ENCODE data around the gene ROR1. TPM values are rescaled to one million over a fixed set of nuclear protein-coding genes. Genes with fewer than 3 reads are reported as not detected.

ROR1 gene
- total and polyA plus RNA-seq, 2 of the 4 experiments (the other 2 are of a cell fraction) = 4.4 to 10.0 TPM

DNA sequence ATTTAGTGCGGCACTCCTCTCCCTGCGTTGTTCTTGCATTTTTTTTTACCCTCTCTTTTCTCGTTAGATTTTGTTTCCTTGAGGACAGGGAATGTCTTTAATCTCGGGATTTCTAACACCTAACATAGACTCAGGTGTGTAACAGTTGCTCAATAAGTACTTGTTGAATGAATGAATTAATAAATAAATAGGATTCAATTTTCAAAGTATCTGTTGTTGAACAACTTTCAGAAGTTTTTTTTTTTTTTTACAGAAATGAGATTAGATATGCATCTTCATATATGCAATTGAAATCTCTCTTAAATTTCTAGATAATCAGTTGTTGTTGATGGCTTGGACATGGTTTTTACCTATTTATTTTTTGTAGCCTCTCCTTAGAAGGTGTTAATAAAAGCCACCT, 83.1 kb downstream of the ROR1 start:
- no peaks in the 10 kb centered on the region for H3K27me3 ChIP-seq (ENCODE audit: control insufficient read depth, insufficient read depth, low read length)
- H3K9me3 ChIP-seq (ENCODE audit: control insufficient read depth, insufficient read depth, low read length) = 0 out of 2 replicates have a peak, but pooled peaks cover 3% of the 10 kb centered on the region
- intact Hi-C loops (cut with micrococcal nuclease) (no loop called here), in situ Hi-C loops (cut with MboI; ENCODE audit: low sequenced_read_pairs) (no loop called here), dilution Hi-C loops (cut with HindIII; ENCODE audit: low sequenced_read_pairs, unreplicated experiment) (no loop called here)
- H2AK5ac ChIP-seq (ENCODE audit: low read depth, low read length) = no peak overlapping the region
- ChIA-PET POLR2A (ENCODE audit: unreplicated experiment) (no interaction called here), CTCF (no interaction called here)
- no peak overlapping the region for H2BK5ac ChIP-seq (ENCODE audit: low read depth, low read length, poor library complexity, severe bottlenecking)
- DNase-seq = no peak
- H3K18ac ChIP-seq (ENCODE audit: low read depth, low read length) = no peak overlapping the region
- no peaks in the 10 kb centered on the region for H3K9me1 ChIP-seq (ENCODE audit: insufficient read depth, low read length)
- H3K4me1 ChIP-seq (ENCODE audit: control insufficient read depth, insufficient read depth, low read length) = no peaks in the 10 kb centered on the region
- H4K8ac ChIP-seq (ENCODE audit: low read depth in 2 of 2, low read length in 2 of 2) = no peak overlapping the region
- H2BK120ac ChIP-seq (ENCODE audit: low read depth, low read length) = no peak overlapping the region
- no peak for ATAC-seq (ENCODE audit: low read depth)
- no peaks in the 10 kb centered on the region; the same call in 1 of the 2 replicates for H4K20me1 ChIP-seq (ENCODE audit: insufficient read depth, low read length)
- H3K36me3 ChIP-seq (ENCODE audit: control insufficient read depth, insufficient read depth, low read length) = no peaks in the 10 kb centered on the region
- H3K56ac ChIP-seq (ENCODE audit: extremely low read depth, insufficient read depth, low read length) = no peak overlapping the region
- no peak overlapping the region for H4K5ac ChIP-seq (ENCODE audit: low read depth, low read length)
- no peak overlapping the region for H3K4me3 ChIP-seq (ENCODE audit: insufficient read depth, low read depth, low read length)
- H2AFZ ChIP-seq (replicated peaks; ENCODE audit: low read length, poor library complexity) = no peak overlapping the region
- no peak overlapping the region for H3K27ac ChIP-seq (ENCODE audit: insufficient read depth, low read length)
- H3K9ac ChIP-seq (ENCODE audit: low read depth, low read length) = no peak overlapping the region
- H3K4ac ChIP-seq (ENCODE audit: low read depth, low read length) = no peak overlapping the region
- H3K23ac ChIP-seq (ENCODE audit: low read depth, low read length) = no peak overlapping the region
- H3K14ac ChIP-seq (replicated peaks; ENCODE audit: low read depth, low read length) = no peak overlapping the region
- H2BK20ac ChIP-seq (ENCODE audit: low read depth, low read length) = no peak overlapping the region
- no peak overlapping the region for H2BK15ac ChIP-seq (ENCODE audit: low read depth, low read length)
- H3K4me2 ChIP-seq (ENCODE audit: low read depth, low read length) = no peak overlapping the region
- no peak for TF ChIP-seq RAD21 (IDR thresholded peaks at IDR 0.05; ENCODE audit: low read length)
- no peak for TF ChIP-seq CEBPB (IDR thresholded peaks at IDR 0.05; ENCODE audit: low read depth, low read length)
- no peak for TF ChIP-seq CHD1 (IDR thresholded peaks at IDR 0.05; ENCODE audit: low read depth, low read length)
- no peak for TF ChIP-seq MAFK (IDR thresholded peaks at IDR 0.05; ENCODE audit: low read depth, low read length)
- TF ChIP-seq MAZ (IDR thresholded peaks at IDR 0.05; ENCODE audit: borderline replicate concordance, low read depth, low read length) = no peak
- TF ChIP-seq RCOR1 (IDR thresholded peaks at IDR 0.05; ENCODE audit: insufficient replicate concordance, low read length) = no peak
- TF ChIP-seq NFE2L2 (IDR thresholded peaks at IDR 0.05; ENCODE audit: low read depth, low read length) = no peak
- TF ChIP-seq POLR2A (IDR thresholded peaks at IDR 0.05; ENCODE audit: low read depth, low read length) = no peak
- TF ChIP-seq, protein P1, sequence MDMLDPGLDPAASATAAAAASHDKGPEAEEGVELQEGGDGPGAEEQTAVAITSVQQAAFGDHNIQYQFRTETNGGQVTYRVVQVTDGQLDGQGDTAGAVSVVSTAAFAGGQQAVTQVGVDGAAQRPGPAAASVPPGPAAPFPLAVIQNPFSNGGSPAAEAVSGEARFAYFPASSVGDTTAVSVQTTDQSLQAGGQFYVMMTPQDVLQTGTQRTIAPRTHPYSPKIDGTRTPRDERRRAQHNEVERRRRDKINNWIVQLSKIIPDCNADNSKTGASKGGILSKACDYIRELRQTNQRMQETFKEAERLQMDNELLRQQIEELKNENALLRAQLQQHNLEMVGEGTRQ (IDR thresholded peaks at IDR 0.05; ENCODE audit: low read depth, low read length) = no peak
- no peaks in the 10 kb centered on the region for H3K79me1 ChIP-seq (ENCODE audit: low read depth in 1 of 2, low read length in 2 of 2)
- no TSS peak for BruUV-seq (replicated peaks)
- WGBS, 2 experiments (ENCODE audit: extremely low coverage in 2 of 2, insufficient read length in 1 of 2) = no CpG with 5 or more reads among the region's 4 CpGs
- no peak overlapping the region for H4K91ac ChIP-seq (ENCODE audit: insufficient read depth, low read depth, low read length)
- H2AK9ac ChIP-seq (replicated peaks; ENCODE audit: low read depth, low read length, poor library complexity) = no peak overlapping the region
